ENCODE results near the gene APBB2.

The APBB2 gene

DNA sequence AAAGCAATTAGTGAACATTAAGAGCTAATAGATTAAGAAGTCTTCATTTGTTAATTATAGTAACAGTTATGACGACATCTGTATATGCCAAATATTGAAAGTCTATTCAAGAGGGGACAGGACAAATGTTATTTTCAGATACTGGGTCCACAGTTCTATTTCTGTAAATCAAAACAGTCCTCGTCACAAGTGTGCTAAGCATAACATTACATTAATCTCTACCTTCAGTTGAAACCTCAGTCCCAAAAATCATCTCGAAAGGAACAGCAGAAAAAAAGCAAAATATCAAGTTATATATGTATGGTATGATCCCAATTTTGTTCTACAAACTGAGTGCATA is 70.3 kb downstream of the APBB2 start:
- Histone ChIP-seq H3K4me3 (no peak overlapping the region), H3K36me3 (peaks cover 19% of the 10 kb centered on the region), H3K9ac (no peak overlapping the region), H3K4me1 (no peaks in the 10 kb centered on the region), H3K27ac (no peak overlapping the region), H4K20me1 (no peaks in the 10 kb centered on the region), H3K4me2 (no peak overlapping the region), H3K9me3 (no peaks in the 10 kb centered on the region), H3K27me3 (no peaks in the 10 kb centered on the region)
- TF ChIP-seq Cebpa-rat (IDR thresholded peaks at IDR 0.05): no peak

- Histone ChIP-seq H3K27me3 (no peaks in the 10 kb centered on the region), H3K4me2 (no peak overlapping the region), H3K4me3 (no peak overlapping the region), H4K20me1 (no peaks in the 10 kb centered on the region), H3K36me3 (peaks cover 19% of the 10 kb centered on the region), H3K9ac (no peak overlapping the region), H3K4me1 (no peaks in the 10 kb centered on the region), H3K9me3 (no peaks in the 10 kb centered on the region), H3K27ac (no peak overlapping the region)
- no peak for TF ChIP-seq Cebpa-rat (IDR thresholded peaks at IDR 0.05)
Measured at GRCh38 chr4:41143311-41144039, 70.9 kb downstream of the APBB2 start.

- Histone ChIP-seq H3K9ac (no peak overlapping the region), H3K4me2 (no peak overlapping the region), H3K4me1 (no peaks in the 10 kb centered on the region), H4K20me1 (no peaks in the 10 kb centered on the region), H3K27me3 (no peaks in the 10 kb centered on the region), H3K36me3 (peaks cover 19% of the 10 kb centered on the region), H3K27ac (no peak overlapping the region), H3K4me3 (no peak overlapping the region), H3K9me3 (no peaks in the 10 kb centered on the region)
- TF ChIP-seq Cebpa-rat (IDR thresholded peaks at IDR 0.05): no peak
Measured at GRCh38 chr4:41142376-41143310, 71.7 kb downstream of the APBB2 start.

- no peak overlapping the region for H3K27ac ChIP-seq
- no peaks in the 10 kb centered on the region for H3K27me3 ChIP-seq
- no peak overlapping the region for H3K4me2 ChIP-seq
- H4K20me1 ChIP-seq: no peaks in the 10 kb centered on the region
- TF ChIP-seq Cebpa-rat (IDR thresholded peaks at IDR 0.05): no peak
- H3K36me3 ChIP-seq: peaks cover 19% of the 10 kb centered on the region
- no peak overlapping the region for H3K4me3 ChIP-seq
- no peaks in the 10 kb centered on the region for H3K9me3 ChIP-seq
- no peaks in the 10 kb centered on the region for H3K4me1 ChIP-seq
- H3K9ac ChIP-seq: no peak overlapping the region
Measured at GRCh38 chr4:41141900-41142299, 72.4 kb downstream of the APBB2 start.

DNA sequence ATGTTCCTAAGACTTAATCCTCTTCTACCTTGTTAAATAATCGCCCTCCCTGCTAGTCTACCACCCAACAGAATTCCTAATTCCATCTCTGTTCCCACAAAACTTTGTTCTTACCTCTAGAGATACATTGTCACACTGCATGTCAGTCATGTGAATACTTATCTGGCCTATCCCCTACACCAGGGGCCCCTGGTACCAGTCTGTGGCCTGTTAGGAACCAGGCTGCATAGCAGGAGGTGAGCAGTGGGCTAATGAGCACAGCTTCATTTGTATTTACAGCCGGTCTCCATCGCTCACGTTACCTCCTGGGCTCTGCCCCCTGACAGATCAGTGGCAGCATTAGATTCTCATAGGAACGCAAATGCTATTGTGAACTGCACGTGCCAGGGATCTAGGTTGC is 73.9 kb downstream of the APBB2 start:
- peaks cover 19% of the 10 kb centered on the region for H3K36me3 ChIP-seq
- no peaks in the 10 kb centered on the region for H3K4me1 ChIP-seq
- H3K9ac ChIP-seq: no peak overlapping the region
- H3K4me3 ChIP-seq: no peak overlapping the region
- H3K4me2 ChIP-seq: no peak overlapping the region
- no peak for TF ChIP-seq Cebpa-rat (IDR thresholded peaks at IDR 0.05)
- H3K27ac ChIP-seq: no peak overlapping the region
- no peaks in the 10 kb centered on the region for H4K20me1 ChIP-seq
- no peaks in the 10 kb centered on the region for H3K9me3 ChIP-seq
- H3K27me3 ChIP-seq: no peaks in the 10 kb centered on the region

DNA sequence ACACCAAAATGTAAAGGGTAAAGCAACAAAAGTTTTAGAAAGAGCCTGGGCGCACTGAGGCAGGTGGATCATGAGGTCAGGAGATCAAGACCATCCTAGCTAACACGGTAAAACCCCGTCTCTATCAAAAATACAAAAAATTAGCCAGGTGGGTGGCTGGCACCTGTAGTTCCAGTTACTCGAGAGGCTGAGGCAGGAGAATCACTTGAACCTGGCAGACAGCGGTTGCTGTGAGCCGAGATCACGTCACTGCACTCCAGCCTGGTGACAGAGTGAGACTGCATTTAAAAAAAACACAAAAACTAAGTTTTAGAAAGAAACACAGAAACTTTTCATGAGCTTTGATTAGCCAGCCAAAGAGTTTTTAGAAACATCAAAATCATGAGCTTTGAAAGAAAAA is 76.5 kb downstream of the APBB2 start:
- H3K4me3 ChIP-seq: no peak overlapping the region
- TF ChIP-seq Cebpa-rat (IDR thresholded peaks at IDR 0.05): no peak

GRCh38 chr4:41136456-41136855 is 77.9 kb downstream of the APBB2 start:
- Histone ChIP-seq H3K27ac (no peak overlapping the region), H3K9me3 (no peaks in the 10 kb centered on the region), H4K20me1 (no peaks in the 10 kb centered on the region), H3K9ac (no peak overlapping the region), H3K4me3 (no peak overlapping the region), H3K36me3 (peaks cover 6% of the 10 kb centered on the region), H3K4me1 (peaks cover 27% of the 10 kb centered on the region), H3K27me3 (no peaks in the 10 kb centered on the region), H3K4me2 (no peak overlapping the region)
- no peak for TF ChIP-seq Cebpa-rat (IDR thresholded peaks at IDR 0.05)

More for the DNA sequence above, 76.5 kb downstream of the APBB2 start:
- H3K27ac ChIP-seq: no peak overlapping the region
- peaks cover 19% of the 10 kb centered on the region for H3K36me3 ChIP-seq
- no peaks in the 10 kb centered on the region for H4K20me1 ChIP-seq
- H3K4me1 ChIP-seq: peaks cover 14% of the 10 kb centered on the region
- H3K27me3 ChIP-seq: no peaks in the 10 kb centered on the region
- no peaks in the 10 kb centered on the region for H3K9me3 ChIP-seq
- H3K9ac ChIP-seq: no peak overlapping the region
- no peak overlapping the region for H3K4me2 ChIP-seq

- no peak overlapping the region for H3K27ac ChIP-seq
- H3K4me3 ChIP-seq: no peak overlapping the region
- TF ChIP-seq Cebpa-rat (IDR thresholded peaks at IDR 0.05): no peak
- H3K4me1 ChIP-seq: peaks cover 27% of the 10 kb centered on the region
- H3K9ac ChIP-seq: no peak overlapping the region
- H3K4me2 ChIP-seq: no peak overlapping the region
- H3K27me3 ChIP-seq: no peaks in the 10 kb centered on the region
- H3K9me3 ChIP-seq: no peaks in the 10 kb centered on the region
- no peaks in the 10 kb centered on the region for H3K36me3 ChIP-seq
- no peaks in the 10 kb centered on the region for H4K20me1 ChIP-seq
Measured at GRCh38 chr4:41135801-41136200, 78.5 kb downstream of the APBB2 start.

DNA sequence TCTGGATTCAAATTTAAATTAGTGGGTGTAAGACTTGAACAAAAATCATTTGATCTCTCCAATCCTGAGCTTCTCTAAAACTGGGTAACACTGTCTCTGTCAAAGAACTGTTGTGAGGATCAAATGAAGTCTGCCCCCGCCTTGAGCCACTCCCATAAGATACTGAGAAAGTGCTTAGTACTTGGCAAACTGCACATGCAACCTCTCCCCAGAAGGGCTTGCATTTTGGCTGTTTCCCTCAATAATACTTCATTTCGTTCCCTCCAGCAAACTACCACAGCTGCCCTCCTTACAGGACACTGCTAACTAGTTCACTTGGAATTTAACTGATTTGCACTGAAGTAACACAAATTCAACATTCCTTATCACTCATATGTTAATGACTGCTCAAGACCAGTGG is 79.8 kb downstream of the APBB2 start:
- TF ChIP-seq Cebpa-rat (IDR thresholded peaks at IDR 0.05): no peak
- Histone ChIP-seq H4K20me1 (no peaks in the 10 kb centered on the region), H3K36me3 (no peaks in the 10 kb centered on the region), H3K27me3 (no peaks in the 10 kb centered on the region), H3K9ac (no peak overlapping the region), H3K4me2 (no peak overlapping the region), H3K4me3 (no peak overlapping the region), H3K4me1 (peaks cover 27% of the 10 kb centered on the region), H3K27ac (no peak overlapping the region), H3K9me3 (no peaks in the 10 kb centered on the region)

GRCh38 chr4:41133454-41134018 is 80.8 kb downstream of the APBB2 start:
- Histone ChIP-seq H3K4me1 (peaks cover 27% of the 10 kb centered on the region), H3K4me2 (peak overlapping the region; percentile 43), H3K4me3 (no peak overlapping the region), H3K9ac (no peak overlapping the region), H4K20me1 (no peaks in the 10 kb centered on the region), H3K9me3 (no peaks in the 10 kb centered on the region; the same call in 1 of the 2 replicates), H3K36me3 (no peaks in the 10 kb centered on the region), H3K27me3 (no peaks in the 10 kb centered on the region), H3K27ac (peak overlapping the region; percentile 12; the same call in 1 of the 2 replicates)
- TF ChIP-seq Cebpa-rat (IDR thresholded peaks at IDR 0.05): no peak
